Activated CD4-positive, alpha-beta T cell treated with anti-CD3 and anti-CD28 coated beads, Interleukin-10, Interleukin-2, amounts not matched to agents 100 ng/mL and 50 ng/mL, durations not matched to agents 16 hours and 8 hours (primary cell): ENCODE results near the gene FBXW4.

Experiments used
- DNase-seq: peaks from one replicate; pipeline ENCODE4 v3.0.0-alpha.2; 2020

The FBXW4 gene

GRCh38 chr10:101565370-101565900 lies 129.5 kb downstream of the FBXW4 start:
- DNase-seq, result no peak

DNA sequence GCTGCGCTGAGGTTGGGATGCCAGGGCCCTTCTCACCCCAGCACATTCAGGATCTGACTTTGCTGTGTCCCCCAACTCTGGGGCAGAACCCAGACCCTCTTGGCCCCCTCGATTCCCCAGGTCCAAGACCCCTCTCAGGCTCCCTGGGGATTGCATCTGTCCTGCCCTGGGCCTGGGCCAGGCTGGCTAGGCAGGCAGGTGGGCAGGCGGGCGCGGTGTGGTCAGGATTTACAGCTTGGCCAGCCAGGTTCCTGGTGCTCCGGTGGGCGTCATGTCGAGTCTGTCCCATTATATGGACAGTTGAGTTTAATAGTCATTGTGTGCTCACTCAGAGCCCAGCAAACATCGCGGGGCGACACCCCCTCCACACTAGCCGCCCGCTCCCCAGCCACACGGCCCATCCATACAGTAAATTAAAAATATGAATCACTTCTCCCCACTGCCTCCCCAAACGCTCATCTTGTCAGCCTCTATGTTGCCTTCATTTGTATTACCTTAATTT lies 130.4 kb downstream of the FBXW4 start:
- DNase-seq, result no peak

GRCh38 chr10:101563497-101564040 lies 131.4 kb downstream of the FBXW4 start:
- DNase-seq, result no peak

- no peak for DNase-seq
These were observed 132.0 kb downstream of the FBXW4 start for GRCh38 chr10:101563007-101563406.

DNA sequence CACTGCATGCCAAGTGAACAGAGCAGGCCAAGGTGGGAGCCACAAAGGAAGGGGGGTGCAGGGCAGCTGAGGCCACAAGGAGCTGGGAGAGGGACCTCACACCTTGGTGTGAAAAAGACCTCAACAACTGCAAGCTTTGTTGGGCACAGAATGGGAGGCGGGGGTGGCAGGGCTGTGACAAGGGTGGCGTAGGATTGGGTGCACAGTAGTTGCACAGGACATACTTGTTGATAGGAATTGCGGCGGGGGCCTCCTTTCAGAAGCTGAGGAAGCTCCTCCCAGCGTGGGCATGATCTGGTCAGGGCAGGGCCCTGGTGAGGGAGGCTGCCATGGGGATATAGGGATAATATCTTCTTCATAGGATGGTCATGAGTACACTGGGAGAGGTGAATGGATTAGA lies 132.7 kb downstream of the FBXW4 start:
- DNase-seq, result no peak

GRCh38 chr10:101561068-101561915 lies 133.7 kb downstream of the FBXW4 start:
- no peak for DNase-seq
